Measurements from ENCODE around the gene CRKL. TPM values are rescaled to one million over a fixed set of nuclear protein-coding genes. Genes with fewer than 3 reads are reported as not detected.

CRKL gene
- total and polyA plus RNA-seq, 3 donors from 2014 or later = 31.9 to 60.2 (median 47.5) TPM

DNA sequence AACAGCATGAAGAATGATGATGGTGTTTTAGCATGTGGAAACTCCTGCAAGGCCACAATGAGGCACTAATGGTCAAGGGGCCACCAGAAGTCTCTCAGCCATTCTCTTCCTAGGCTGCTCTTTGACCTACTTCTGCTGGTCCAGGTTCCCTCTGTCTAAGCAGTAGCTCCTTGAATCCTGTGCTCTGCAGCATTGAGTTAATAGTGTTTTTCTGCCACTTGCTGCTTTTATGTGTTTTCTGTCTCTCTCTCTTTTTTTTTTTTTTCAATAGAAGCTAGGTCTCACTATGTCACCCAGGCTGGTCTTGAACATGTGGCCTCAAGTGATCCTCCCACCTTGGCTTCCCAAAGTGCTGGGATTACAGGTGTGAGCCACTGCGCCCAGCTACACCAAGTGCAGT lies 29.8 kb downstream of the CRKL start:
- intact Hi-C loops (cut with DNase I; ENCODE audit: low total_unique reads) = no loop called here
- no peak overlapping the region for H3K4me3 ChIP-seq
- H3K27me3 ChIP-seq = no peaks in the 10 kb centered on the region
- 95 to 100% methylated on average over 1 of the region's 1 CpG for WGBS, 2 donors
- DNase-seq = no peak
- H3K36me3 ChIP-seq (ENCODE audit: low read depth, missing control alignments) = no peaks in the 10 kb centered on the region
- TF ChIP-seq, protein P1, sequence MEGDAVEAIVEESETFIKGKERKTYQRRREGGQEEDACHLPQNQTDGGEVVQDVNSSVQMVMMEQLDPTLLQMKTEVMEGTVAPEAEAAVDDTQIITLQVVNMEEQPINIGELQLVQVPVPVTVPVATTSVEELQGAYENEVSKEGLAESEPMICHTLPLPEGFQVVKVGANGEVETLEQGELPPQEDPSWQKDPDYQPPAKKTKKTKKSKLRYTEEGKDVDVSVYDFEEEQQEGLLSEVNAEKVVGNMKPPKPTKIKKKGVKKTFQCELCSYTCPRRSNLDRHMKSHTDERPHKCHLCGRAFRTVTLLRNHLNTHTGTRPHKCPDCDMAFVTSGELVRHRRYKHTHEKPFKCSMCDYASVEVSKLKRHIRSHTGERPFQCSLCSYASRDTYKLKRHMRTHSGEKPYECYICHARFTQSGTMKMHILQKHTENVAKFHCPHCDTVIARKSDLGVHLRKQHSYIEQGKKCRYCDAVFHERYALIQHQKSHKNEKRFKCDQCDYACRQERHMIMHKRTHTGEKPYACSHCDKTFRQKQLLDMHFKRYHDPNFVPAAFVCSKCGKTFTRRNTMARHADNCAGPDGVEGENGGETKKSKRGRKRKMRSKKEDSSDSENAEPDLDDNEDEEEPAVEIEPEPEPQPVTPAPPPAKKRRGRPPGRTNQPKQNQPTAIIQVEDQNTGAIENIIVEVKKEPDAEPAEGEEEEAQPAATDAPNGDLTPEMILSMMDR (IDR thresholded peaks at IDR 0.05) = no peak
- no peak for TF ChIP-seq POLR2A (IDR thresholded peaks at IDR 0.05)
- H3K27ac ChIP-seq = no peak overlapping the region
- H3K4me1 ChIP-seq = no peaks in the 10 kb centered on the region
- H3K9me3 ChIP-seq = no peaks in the 10 kb centered on the region

DNA sequence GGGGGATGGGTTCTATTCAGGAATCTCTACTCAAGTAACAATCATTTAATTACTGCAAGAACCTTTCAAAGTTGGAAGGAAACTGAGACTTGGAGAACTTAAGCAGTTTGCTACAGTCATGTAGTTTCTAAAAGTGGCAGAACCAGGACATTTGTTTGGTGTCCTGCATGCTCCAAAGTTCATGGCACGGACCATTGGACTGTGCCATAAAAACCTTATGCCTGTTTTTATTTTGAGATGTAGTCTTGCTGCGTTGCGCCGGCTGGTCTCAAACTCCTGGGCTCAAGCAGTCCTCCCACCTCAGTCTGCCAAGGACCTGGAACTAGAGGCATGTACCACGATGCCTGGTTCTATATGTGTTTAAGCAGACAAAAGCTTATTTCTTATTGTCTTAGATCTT lies 31.2 kb downstream of the CRKL start:
- intact Hi-C loops (cut with DNase I; ENCODE audit: low total_unique reads) = no loop called here

DNA sequence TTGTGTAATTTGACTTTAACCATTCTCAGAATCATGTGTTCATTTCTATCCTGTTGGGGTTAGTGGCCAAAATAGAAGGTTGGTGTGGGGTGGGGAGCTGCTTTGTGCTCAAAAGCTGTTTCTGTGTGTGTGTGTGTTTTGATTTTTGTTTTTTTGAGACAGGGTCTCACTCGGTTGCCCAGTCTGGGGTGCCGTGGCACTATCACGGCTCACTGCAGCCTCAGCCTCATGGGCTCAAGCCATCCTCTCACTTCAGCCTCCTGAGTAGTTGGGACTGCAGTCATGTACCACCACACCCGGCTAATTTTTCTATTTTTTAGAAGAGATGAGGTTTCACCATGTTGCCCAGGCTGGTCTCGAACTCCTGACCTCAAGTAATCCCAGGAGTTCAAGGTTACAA lies 31.8 kb downstream of the CRKL start:
- no peak overlapping the region for H3K27ac ChIP-seq
- no peaks in the 10 kb centered on the region for H3K9me3 ChIP-seq
- H3K27me3 ChIP-seq = no peaks in the 10 kb centered on the region
- WGBS, 2 donors = 79 to 86% methylated on average over 5 of the region's 5 CpGs
- H3K36me3 ChIP-seq (ENCODE audit: low read depth, missing control alignments) = no peaks in the 10 kb centered on the region
- DNase-seq = no peak
- intact Hi-C loops (cut with DNase I; ENCODE audit: low total_unique reads) = no loop called here
- TF ChIP-seq, protein P1 (IDR thresholded peaks at IDR 0.05) = no peak
- TF ChIP-seq POLR2A (IDR thresholded peaks at IDR 0.05) = no peak
- H3K4me1 ChIP-seq = no peaks in the 10 kb centered on the region
- H3K4me3 ChIP-seq = no peak overlapping the region

More for the DNA sequence above, 31.2 kb downstream of the CRKL start:
- Histone ChIP-seq H3K9me3 (no peaks in the 10 kb centered on the region), H3K4me3 (no peak overlapping the region), H3K27me3 (no peaks in the 10 kb centered on the region), H3K36me3 (ENCODE audit: low read depth, missing control alignments) (no peaks in the 10 kb centered on the region), H3K27ac (no peak overlapping the region), H3K4me1 (no peaks in the 10 kb centered on the region)
- TF ChIP-seq POLR2A (IDR thresholded peaks at IDR 0.05) = no peak
- TF ChIP-seq, protein P1 (IDR thresholded peaks at IDR 0.05) = no peak
- 76 to 85% methylated on average over 5 of the region's 5 CpGs for WGBS, 2 donors
- DNase-seq = no peak

DNA sequence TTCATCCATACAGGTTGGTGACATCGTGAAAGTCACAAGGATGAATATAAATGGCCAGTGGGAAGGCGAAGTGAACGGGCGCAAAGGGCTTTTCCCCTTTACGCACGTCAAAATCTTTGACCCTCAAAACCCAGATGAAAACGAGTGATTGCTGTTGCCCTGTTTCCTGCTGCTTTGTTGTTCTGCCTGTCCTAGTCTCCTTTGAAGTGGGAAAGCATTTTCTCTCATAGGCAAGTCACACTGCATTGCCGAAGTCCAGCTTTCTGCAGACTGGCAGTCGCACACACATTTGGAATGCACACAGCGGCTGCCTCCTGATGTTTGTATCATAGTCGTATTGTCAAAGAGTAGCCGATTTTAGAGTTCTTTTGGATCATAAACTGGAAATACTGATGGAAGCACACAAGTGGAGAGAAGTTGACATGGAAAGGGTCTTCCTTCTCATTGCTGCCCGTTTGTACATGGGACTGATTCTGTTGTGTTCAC lies 32.5 kb downstream of the CRKL start:
- Histone ChIP-seq H3K27me3 (no peaks in the 10 kb centered on the region), H3K9me3 (no peaks in the 10 kb centered on the region), H3K4me3 (no peak overlapping the region), H3K36me3 (ENCODE audit: low read depth, missing control alignments) (no peaks in the 10 kb centered on the region), H3K4me1 (no peaks in the 10 kb centered on the region), H3K27ac (no peak overlapping the region)
- intact Hi-C loops (cut with DNase I; ENCODE audit: low total_unique reads) = no loop called here
- no peak for DNase-seq
- WGBS, 2 donors = 86% methylated on average over 13 of the region's 13 CpGs
- TF ChIP-seq, protein P1 (IDR thresholded peaks at IDR 0.05) = no peak

DNA sequence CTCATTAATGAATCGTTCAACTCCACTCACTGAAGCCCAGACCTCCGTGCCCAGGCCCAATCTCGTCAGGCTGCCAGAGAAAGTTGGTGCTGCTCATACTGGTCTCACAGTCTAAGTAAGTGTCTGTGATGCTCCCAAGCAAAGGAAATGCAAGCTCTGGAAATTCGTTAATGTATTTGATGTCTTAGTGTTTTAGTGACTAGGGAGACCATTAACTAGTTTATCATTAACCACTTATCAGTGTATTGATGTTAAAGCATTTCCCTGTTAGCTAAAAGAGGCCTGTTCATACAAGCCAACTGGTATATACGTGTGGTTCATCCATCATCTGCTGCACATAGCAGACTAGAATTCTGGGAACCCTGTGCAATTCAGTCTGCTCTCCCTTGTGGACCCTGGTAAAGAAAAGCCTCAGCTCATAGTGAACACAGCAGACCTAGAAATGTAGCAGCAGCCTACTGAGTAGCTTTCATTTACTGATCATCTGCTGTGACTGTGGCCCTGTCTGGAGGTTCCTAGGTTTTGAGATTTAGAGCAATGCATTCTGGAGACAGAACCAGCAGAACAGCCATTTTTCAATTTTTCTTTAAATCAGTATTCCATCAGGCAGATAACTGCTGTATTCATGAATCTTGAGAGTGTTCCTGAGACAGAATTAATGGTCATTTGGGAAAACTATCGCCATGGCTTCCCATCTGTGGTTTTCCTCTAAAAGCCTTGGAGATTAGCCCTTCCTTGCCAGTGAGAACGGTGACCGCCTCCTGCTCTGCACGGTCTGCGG lies 34.1 kb downstream of the CRKL start:
- TF ChIP-seq, protein P1 (IDR thresholded peaks at IDR 0.05) = no peak
- H3K27me3 ChIP-seq = no peaks in the 10 kb centered on the region
- 88 to 89% methylated on average over 10 of the region's 10 CpGs for WGBS, 2 donors
- no peaks in the 10 kb centered on the region for H3K36me3 ChIP-seq (ENCODE audit: low read depth, missing control alignments)
- no peaks in the 10 kb centered on the region for H3K9me3 ChIP-seq
- no peak for DNase-seq
- no peak overlapping the region for H3K4me3 ChIP-seq
- no peak overlapping the region for H3K27ac ChIP-seq
- no peaks in the 10 kb centered on the region for H3K4me1 ChIP-seq
- intact Hi-C loops (cut with DNase I; ENCODE audit: low total_unique reads) = no loop called here

All from testis (tissue), 3 donors.